Adipose tissue (tissue), 3 donors: ENCODE measurements around the gene ZDHHC20. TPM values are rescaled to one million over a fixed set of nuclear protein-coding genes. Genes with fewer than 3 reads are reported as not detected.

ENCODE experiments used
- H3K27ac ChIP-seq: one replicate; pipeline ENCODE4 v1.5.1; 2013; ENCODE audit warnings: low read depth, low read length
- WGBS, 3 donors: extraction: QIAGEN DNeasy Blood & Tissue Kit; methylation state at CpG; one replicate each; pipeline ENCODE4 v1.1.7; 2013; 5-methylcytosine and 5-hydroxymethylcytosine counted together
- polyA plus RNA-seq, 3 donors: library from polyadenylated mRNA; stranded (reverse); fragments of 200-250 nt; gene quantifications; one replicate each; pipeline ENCODE4 v1.2.3, GENCODE V29; 2013
- donor health status: healthy with polysubstance abuse.
- donor health status: Bipolar disorder and iron deficiency.
- donor health status: healthy.

Gene ZDHHC20
- polyA plus RNA-seq, 3 donors: 7.7 to 22.0 (median 13.4) TPM

GRCh38 chr13:21341637-21342422 lies 117.3 kb downstream of the ZDHHC20 start:
- no peak overlapping the region for H3K27ac ChIP-seq
- WGBS, 3 donors: 86 to 90% (median 89%) methylated on average over 19 of the region's 19 CpGs

- WGBS, 3 donors: 35 to 51% (median 36%) methylated on average over 4 of the region's 4 CpGs
- no peak overlapping the region for H3K27ac ChIP-seq
Measured at GRCh38 chr13:21338639-21339278, 120.3 kb downstream of the ZDHHC20 start.

- no peak overlapping the region for H3K27ac ChIP-seq
- 81 to 86% (median 84%) methylated on average over 6 of the region's 6 CpGs for WGBS, 3 donors
Measured at GRCh38 chr13:21338156-21338555, 120.9 kb downstream of the ZDHHC20 start.

GRCh38 chr13:21336609-21337349 lies 122.3 kb downstream of the ZDHHC20 start:
- WGBS, 3 donors: 67 to 83% (median 79%) methylated on average over 10 of the region's 10 CpGs

GRCh38 chr13:21333186-21333585 lies 125.9 kb downstream of the ZDHHC20 start:
- no peak overlapping the region for H3K27ac ChIP-seq
- WGBS, 3 donors: 60 to 99% (median 71%) methylated on average over 2 of the region's 2 CpGs

More at GRCh38 chr13:21336609-21337349, 122.3 kb downstream of the ZDHHC20 start:
- no peak overlapping the region for H3K27ac ChIP-seq

- no peak overlapping the region for H3K27ac ChIP-seq
- WGBS, 3 donors: 71 to 76% (median 75%) methylated on average over 8 of the region's 8 CpGs
Measured at GRCh38 chr13:21330126-21330861, 128.8 kb downstream of the ZDHHC20 start.

GRCh38 chr13:21328836-21329477 lies 130.1 kb downstream of the ZDHHC20 start:
- 70 to 90% (median 85%) methylated on average over 6 of the region's 6 CpGs for WGBS, 3 donors

GRCh38 chr13:21328201-21328600 lies 130.9 kb downstream of the ZDHHC20 start:
- 62 to 83% (median 73%) methylated on average over 6 of the region's 6 CpGs for WGBS, 3 donors
- no peak overlapping the region for H3K27ac ChIP-seq

More at GRCh38 chr13:21328836-21329477, 130.1 kb downstream of the ZDHHC20 start:
- H3K27ac ChIP-seq: no peak overlapping the region

- WGBS, 3 donors: 27 to 39% (median 28%) methylated on average over 51 to 52 of the region's 52 CpGs
- no peak overlapping the region for H3K27ac ChIP-seq
Measured at GRCh38 chr13:21326155-21327031, 132.7 kb downstream of the ZDHHC20 start.

GRCh38 chr13:21324803-21325202 lies 134.3 kb downstream of the ZDHHC20 start:
- no peak overlapping the region for H3K27ac ChIP-seq
- 55 to 64% (median 63%) methylated on average over 3 of the region's 3 CpGs for WGBS, 3 donors

- WGBS, 3 donors: 0 to 67% (median 63%) methylated on average over 2 to 3 of the region's 3 CpGs
- H3K27ac ChIP-seq: no peak overlapping the region
Measured at GRCh38 chr13:21322988-21323387, 136.1 kb downstream of the ZDHHC20 start.

Other genes starting within 250 kb of the ZDHHC20 start
- gene MICU2, start 144.9 kb upstream of the ZDHHC20 start, polyA plus RNA-seq: 10 to 100 TPM; 16.6 to 28.9 (median 25.0) TPM
- gene FGF9, start 211.8 kb upstream of the ZDHHC20 start, polyA plus RNA-seq: 1 to 10 TPM in 1 of 3 donors, under 1 TPM in 2; 0.09 to 1.0 (median 0.18) TPM